HL-60/S4 treated with retinoic acid at 250 ng/mL for 4 days and 3 days (cell line): Measurements from ENCODE around the gene DESI1.
"Not testable (repeated sequence)": the region's sequence is repeated elsewhere in the genome, so short reads cannot be mapped to it uniquely, and the experiment has no call there.

Experiments
- in situ Hi-C: fragments of 300-500 bp; cut with MboI; formaldehyde crosslinking; loops from 2 replicates; pipeline ENCODE4 v1.7.0; 2022; ENCODE audit warnings: low sequenced_read_pairs

Gene DESI1

GRCh38 chr22:41620589-41621098 is at the start of gene DESI1:
Gene DESI1 (minus strand): TSS chr22:41621043. CDS start chr22:41620839, 204 bp downstream.
- in situ Hi-C loops: no loop called here

- in situ Hi-C loops: no loop called here
These were observed 48.4 kb upstream of the DESI1 start for GRCh38 chr22:41668971-41669911.

GRCh38 chr22:41664951-41665350 is 44.1 kb upstream of the DESI1 start:
- in situ Hi-C loops: no loop called here

- in situ Hi-C loops: no loop called here
These were observed 43.6 kb upstream of the DESI1 start for GRCh38 chr22:41664490-41664889.

GRCh38 chr22:41663594-41663993 is 42.8 kb upstream of the DESI1 start:
- in situ Hi-C loops: not testable (repeated sequence)

- in situ Hi-C loops: no loop called here
These were observed 40.9 kb upstream of the DESI1 start for GRCh38 chr22:41661713-41662112.

- in situ Hi-C loops: no loop called here
These were observed 40.2 kb upstream of the DESI1 start for GRCh38 chr22:41661088-41661487.

- in situ Hi-C loops: no loop called here
These were observed 39.6 kb upstream of the DESI1 start for GRCh38 chr22:41660416-41660815.

GRCh38 chr22:41659941-41660340 is 39.1 kb upstream of the DESI1 start:
- in situ Hi-C loops: no loop called here

GRCh38 chr22:41658869-41659268 is 38.0 kb upstream of the DESI1 start:
- in situ Hi-C loops: no loop called here

GRCh38 chr22:41657709-41658108 is 36.9 kb upstream of the DESI1 start:
- in situ Hi-C loops: no loop called here

GRCh38 chr22:41656556-41656955 is 35.7 kb upstream of the DESI1 start:
- in situ Hi-C loops: no loop called here

- in situ Hi-C loops: no loop called here
These were observed 33.5 kb upstream of the DESI1 start for GRCh38 chr22:41654322-41654721.

GRCh38 chr22:41650821-41651220 is 30.0 kb upstream of the DESI1 start:
- in situ Hi-C loops: no loop called here

GRCh38 chr22:41650229-41650628 is 29.4 kb upstream of the DESI1 start:
- in situ Hi-C loops: no loop called here

- in situ Hi-C loops: no loop called here
These were observed 27.6 kb upstream of the DESI1 start for GRCh38 chr22:41648432-41648831.

GRCh38 chr22:41647771-41648170 is 26.9 kb upstream of the DESI1 start:
- in situ Hi-C loops: no loop called here

- in situ Hi-C loops: no loop called here
These were observed 21.7 kb upstream of the DESI1 start for GRCh38 chr22:41642331-41643110.

- in situ Hi-C loops: no loop called here
These were observed 21.0 kb upstream of the DESI1 start for GRCh38 chr22:41641854-41642253.

- in situ Hi-C loops: no loop called here
These were observed 17.9 kb upstream of the DESI1 start for GRCh38 chr22:41638748-41639147.

- in situ Hi-C loops: no loop called here
These were observed 17.3 kb upstream of the DESI1 start for GRCh38 chr22:41638124-41638523.

- in situ Hi-C loops: not testable (repeated sequence)
These were observed 16.8 kb upstream of the DESI1 start for GRCh38 chr22:41637623-41638022.
